SK-N-MC (cell line): ENCODE data around the gene RBPJL.

ENCODE experiments used
- EZH2 ChIP-seq: fragments of 200-600 bp; sonication (generic); IDR thresholded peaks from one replicate; pipeline ENCODE4 v1.6.1; 2017; ENCODE audit warnings: antibody characterized with exemption
- FOXP2 ChIP-seq: optimal IDR thresholded peaks from 2 replicates; pipeline ENCODE3; 2011; ENCODE audit warnings: mild to moderate bottlenecking, moderate library complexity; ENCODE audit not compliant: insufficient read depth; ENCODE audit errors: extremely low read length, control extremely low read depth
- POLR2AphosphoS5 ChIP-seq: IDR thresholded peaks from 2 replicates; pipeline ENCODE4 v1.6.1; 2012; ENCODE audit warnings: mild to moderate bottlenecking, low read depth, low read length, borderline replicate concordance

- TF ChIP-seq POLR2AphosphoS5 (no peak), EZH2 (no peak), FOXP2 (no peak)
Measured at GRCh38 chr20:45307076-45307640, 518 bp downstream of the RBPJL start.
